NCI-H128 (cell line): ENCODE results near the gene CADPS2.
"Not testable (repeated sequence)": the region's sequence is repeated elsewhere in the genome, so short reads cannot be mapped to it uniquely, and the experiment has no call there.

Experiments used
- DNase-seq: peaks from one replicate; lab custom pipeline; 2025; ENCODE audit not compliant: unreplicated experiment; lab: John Stamatoyannopoulos, UW

CADPS2 gene

DNA sequence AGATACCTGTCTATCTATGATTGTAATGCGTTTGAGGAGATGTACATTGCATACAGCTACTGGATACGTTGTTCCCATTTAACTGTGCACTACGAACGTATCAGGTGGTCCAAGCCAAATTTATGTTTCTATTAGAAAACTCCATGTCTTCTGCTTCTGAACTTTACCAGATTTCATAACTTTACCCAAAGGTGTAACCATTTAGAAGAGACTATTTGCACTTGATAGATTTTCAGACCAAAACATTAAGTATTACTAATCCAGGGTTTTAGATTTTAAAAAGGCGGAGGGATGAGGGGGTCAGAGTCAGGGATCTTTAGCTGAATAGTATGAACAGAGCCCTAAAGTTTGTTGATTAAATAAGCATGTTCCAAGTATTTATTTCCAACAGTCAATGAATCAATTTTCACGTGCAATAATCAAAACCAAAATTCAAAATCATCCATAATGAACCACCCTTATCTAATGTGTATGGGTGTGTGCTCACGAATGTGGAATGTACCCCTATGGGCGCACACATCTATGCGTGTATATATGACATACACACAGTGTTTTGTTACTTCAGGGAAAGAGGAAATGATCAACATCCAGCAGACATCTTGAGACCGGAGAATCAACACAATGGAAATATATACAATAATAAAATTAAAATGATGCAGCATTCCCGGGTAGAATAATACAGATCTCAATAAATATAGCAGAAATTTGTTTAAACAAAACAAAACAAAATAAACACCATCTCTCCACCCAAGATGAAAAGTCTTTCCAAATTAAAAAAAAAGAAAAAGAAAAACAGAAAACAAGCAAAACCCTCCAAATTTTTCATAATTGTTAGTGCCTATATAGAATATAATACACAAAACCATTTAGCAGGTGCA lies 585.1 kb downstream of the CADPS2 start:
- DNase-seq: no peak

DNA sequence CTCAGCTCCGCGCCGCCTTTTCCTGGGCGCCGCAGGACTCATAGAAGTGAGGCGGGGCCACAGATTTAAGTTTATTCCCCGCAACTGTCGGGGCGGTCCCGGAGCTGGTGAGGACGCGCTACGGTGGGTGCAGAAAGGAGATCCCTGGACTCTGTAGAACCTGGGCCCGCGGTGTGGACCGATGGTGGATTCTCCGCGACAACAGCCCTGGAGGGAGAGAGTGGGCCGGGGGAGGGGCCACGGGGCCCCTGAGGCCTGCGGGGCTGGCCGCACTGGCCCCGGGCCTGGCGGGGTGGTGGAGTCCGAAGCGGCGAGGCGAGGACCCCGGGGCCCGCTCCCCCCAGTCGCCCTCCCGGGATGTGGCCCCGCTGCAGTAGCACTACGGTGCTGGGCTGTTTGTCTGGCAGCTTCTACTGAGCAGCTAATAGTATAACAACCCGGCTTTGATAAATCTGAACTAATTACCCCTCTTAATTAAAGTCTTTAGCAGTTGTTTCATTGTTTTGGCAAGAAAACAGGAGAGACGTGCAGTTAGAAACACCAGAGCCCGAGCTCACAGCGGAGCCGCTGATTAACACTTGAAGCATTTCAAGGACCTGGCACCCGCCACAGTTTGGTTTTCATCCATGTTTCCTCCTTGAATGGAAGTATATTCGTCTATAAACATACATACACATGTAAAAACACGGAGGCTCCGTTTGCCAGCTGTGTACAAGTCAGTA lies 585.9 kb downstream of the CADPS2 start:
- DNase-seq: no peak

DNA sequence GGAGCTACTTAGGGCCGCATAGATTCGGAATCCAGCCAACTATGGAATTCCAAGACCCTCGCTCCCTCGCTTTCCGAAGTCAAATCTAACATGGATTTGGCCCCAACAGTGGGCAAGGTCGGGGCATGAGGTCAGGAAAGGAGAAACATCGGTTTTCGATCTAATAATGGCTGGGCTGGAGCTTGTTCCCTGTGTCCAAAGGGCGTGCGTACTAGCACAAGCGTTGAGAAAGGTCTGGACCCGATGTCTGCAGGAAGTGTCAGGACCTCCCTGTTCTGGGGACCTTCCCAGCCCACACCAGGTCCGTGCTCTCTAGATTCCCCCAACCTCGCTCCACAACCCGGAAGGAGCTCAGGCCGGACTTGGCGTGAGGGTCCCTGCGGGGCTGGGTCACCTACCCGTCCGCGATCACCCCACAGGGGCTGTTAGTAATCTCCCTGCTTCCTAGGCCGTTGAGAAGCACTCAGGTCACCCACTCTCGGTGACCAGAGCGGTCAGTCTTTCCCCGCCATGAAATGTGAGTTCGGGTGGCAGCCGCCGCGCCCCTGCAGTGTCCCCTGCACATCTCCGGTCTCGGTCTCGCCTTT lies 586.5 kb downstream of the CADPS2 start:
- no peak for DNase-seq

DNA sequence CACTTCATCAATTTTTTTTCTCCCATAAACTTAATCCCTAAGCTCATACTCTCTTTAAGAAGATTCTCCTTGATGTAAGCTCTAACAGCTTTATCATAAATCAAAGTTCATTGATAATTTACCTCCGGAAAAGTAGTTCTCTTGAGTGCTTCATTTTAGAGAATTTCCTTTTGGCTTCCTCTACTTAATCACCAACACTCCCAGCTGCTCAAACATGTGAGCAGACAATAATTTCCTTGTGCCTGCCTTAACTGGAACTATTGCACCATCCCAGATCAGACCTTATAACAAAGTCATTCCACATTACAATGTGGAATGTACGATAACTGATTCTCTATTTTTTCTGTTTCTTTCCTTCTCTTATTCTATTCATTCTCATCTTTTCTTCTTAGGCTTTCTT lies 587.6 kb downstream of the CADPS2 start:
- no peak for DNase-seq

DNA sequence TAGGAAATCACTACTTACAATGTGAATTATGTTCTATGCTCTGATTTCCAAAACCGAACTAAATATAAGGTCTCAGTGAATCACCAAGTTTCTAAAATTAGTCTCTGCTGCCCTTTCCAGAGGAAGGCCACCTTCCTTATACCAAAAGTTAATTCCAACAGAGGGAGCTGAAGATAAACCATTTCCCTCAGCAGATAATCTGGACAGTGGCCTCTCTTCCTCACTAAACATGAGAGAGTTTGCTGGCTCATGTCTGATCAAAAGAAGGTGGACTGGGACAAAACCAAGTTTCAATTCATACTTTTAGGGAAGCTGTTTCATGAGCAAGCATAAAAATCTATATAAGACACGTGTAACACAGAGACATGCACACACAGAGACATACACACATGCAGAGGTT lies 588.1 kb downstream of the CADPS2 start:
- DNase-seq: no peak

DNA sequence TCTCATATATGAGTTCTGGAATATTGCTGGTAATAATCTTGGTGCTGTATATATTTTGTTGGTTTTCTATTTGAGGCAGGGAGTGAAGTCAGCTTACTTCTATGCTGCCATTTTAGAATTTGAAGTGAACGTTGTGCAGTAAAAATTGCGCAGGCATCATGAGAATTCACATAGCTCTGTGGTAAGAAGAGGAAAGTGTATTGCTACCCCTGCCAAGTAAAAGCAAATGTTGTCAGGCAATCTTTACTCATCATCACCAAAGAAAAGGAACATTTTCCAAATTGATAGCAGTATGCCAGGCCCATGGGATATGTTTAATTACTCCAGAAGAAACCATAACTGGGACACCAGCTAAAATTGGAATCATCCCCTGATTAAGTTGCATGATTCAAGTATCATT lies 595.1 kb downstream of the CADPS2 start:
- DNase-seq: no peak

DNA sequence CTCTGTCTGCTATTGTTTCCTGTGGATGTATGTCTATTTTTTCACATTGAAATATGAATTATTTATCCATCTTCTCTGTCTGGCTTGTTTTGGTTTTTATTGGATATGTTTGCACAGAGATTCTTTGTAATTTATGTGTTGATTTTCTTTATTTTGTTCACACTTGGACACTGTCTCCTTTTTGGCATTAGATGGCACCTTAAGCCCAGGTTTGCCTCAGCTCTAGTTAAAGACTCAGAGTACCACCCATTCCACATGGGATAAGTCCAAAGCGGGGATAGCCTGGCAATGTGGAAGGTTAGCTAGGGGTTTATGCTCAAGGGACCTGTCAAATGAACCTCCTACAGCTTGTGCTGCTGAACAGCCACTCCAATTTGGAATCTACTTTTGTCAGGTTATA lies 595.8 kb downstream of the CADPS2 start:
- no peak for DNase-seq

DNA sequence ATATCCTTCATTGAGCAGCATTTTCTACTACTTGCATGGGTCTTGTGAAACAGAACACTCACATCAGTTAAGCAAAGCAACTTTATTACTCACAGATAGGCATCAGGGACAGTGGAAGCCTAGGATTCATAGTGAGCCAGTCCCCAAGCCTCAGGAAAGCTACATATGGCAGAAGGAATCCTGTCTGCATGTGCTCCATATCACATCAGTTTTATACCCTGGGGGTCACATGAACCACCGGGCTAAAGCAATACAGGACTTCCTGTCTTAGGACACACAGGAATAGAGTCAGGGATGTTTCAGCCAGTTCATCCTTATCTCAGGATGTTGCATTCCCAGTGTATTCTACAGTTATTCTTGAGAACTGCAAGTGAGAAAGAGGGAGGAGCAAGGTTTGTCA lies 596.8 kb downstream of the CADPS2 start:
- no peak for DNase-seq

DNA sequence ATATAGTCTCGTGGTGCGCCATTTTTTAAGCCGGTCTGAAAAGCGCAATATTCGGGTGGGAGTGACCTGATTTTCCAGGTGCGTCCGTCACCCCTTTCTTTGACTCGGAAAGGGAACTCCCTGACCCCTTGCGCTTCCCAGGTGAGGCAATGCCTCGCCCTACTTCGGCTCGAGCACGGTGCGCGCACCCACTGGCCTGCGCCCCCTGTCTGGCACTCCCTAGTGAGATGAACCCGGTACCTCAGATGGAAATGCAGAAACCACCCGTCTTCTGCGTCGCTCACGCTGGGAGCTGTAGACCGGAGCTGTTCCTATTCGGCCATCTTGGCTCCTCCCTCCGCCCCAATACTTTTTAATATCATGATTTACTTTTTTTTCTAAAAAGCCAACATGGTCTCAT lies 601.7 kb downstream of the CADPS2 start:
- not testable (repeated sequence) for DNase-seq

DNA sequence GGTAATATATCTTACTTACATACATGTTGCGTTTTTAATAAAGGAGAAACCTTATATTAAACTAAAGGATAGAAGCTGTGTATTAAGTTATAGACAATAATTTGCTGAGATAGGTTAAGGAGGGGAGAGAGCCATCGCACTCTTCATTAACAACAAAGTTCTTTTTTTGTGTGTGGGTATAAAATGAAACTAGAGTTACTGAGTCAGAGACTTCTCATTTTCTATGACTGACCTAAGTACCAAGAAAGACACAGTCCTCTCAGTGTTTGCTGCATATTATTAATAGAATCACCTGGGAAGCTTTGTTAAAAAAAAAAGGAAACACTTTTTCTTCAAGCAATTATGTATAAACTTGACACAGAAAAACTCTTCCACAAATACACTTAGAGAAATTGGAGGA lies 613.1 kb downstream of the CADPS2 start:
- DNase-seq: no peak

DNA sequence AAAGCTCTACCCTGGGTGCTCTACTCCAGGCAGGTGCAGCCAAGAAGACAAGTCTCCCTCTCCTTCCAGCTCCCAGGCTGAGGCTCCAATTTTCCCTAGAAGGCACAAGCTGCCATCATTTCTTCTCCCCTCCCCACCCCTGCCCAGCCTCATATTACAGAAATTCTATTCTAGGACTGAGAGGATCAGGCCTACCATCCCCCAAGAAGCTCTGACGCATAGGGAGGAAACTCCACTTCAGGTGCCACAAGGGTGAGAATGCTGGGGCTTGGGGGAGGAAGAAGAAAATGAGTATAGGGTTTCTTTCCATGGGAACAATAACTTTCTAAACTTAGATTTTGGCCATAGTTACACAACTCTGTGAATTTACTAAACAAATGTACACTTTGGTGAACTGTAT lies 617.0 kb downstream of the CADPS2 start:
- DNase-seq: no peak
